Right renal cortex interstitium (tissue), 3 donors: ENCODE results near the gene C9orf78. TPM values are rescaled to one million over a fixed set of nuclear protein-coding genes. Genes with fewer than 3 reads are reported as not detected.
"Not testable (repeated sequence)": the region's sequence is repeated elsewhere in the genome, so short reads cannot be mapped to it uniquely, and the experiment has no call there.

Experiments used
- DNase-seq, 3 donors: peaks; one replicate each; pipeline ENCODE4 v3.0.0-alpha.2; 2013; ENCODE audit warnings: low read depth in 3 of 3, low spot score in 2 of 3
- polyA plus RNA-seq, 3 donors: library from polyadenylated mRNA; unstranded; fragments of 120-200 nt; gene quantifications; one replicate each; pipeline ENCODE4 v1.2.1, GENCODE V29; 2013; ENCODE audit not compliant: insufficient read length in 3 of 3

The C9orf78 gene
- polyA plus RNA-seq, 3 donors: 85.9 to 97.0 (median 96.4) TPM

GRCh38 chr9:129814432-129815223, 20.4 kb downstream of the C9orf78 start:
- no peak for DNase-seq

- DNase-seq: no peak
Measured at GRCh38 chr9:129813661-129814060, 21.4 kb downstream of the C9orf78 start.

GRCh38 chr9:129812385-129812784, 22.7 kb downstream of the C9orf78 start:
- DNase-seq: no peak

GRCh38 chr9:129811967-129812363, 23.1 kb downstream of the C9orf78 start:
- no peak for DNase-seq

GRCh38 chr9:129810788-129811187, 24.3 kb downstream of the C9orf78 start:
- no peak for DNase-seq

- no peak for DNase-seq
Measured at GRCh38 chr9:129810116-129810515, 25.0 kb downstream of the C9orf78 start.

GRCh38 chr9:129809346-129809745, 25.7 kb downstream of the C9orf78 start:
- no peak for DNase-seq

DNA sequence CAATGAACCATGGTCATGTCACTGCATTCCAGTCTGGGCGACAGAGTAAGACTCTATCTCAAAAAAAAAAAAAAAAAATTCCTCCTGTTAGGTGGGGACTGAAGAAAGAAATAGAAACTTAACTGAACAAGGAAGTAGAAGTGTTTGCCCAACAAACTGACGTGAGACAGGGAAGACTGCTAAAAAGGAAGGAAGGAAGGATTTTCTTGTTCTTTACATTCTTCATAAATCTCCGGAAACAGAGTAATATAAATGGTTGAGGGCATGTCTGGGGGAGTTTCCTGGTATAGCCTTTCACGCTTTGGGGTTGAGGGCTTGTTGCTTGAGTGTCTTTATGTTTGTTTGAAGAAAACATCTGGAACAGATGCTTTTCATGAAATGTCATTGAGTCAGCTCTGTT, 29.0 kb downstream of the C9orf78 start:
- DNase-seq: no peak

GRCh38 chr9:129803676-129804060, 31.4 kb downstream of the C9orf78 start:
- DNase-seq: no peak

GRCh38 chr9:129802833-129803675, 32.0 kb downstream of the C9orf78 start, which contains the start of gene TOR1B:
Gene TOR1B (plus strand): TSS chr9:129803184. CDS start chr9:129803213, 29 bp downstream.
- peak; percentile 80 to 88 (median 88) for DNase-seq

GRCh38 chr9:129801504-129801903, 33.6 kb downstream of the C9orf78 start:
- no peak for DNase-seq

DNA sequence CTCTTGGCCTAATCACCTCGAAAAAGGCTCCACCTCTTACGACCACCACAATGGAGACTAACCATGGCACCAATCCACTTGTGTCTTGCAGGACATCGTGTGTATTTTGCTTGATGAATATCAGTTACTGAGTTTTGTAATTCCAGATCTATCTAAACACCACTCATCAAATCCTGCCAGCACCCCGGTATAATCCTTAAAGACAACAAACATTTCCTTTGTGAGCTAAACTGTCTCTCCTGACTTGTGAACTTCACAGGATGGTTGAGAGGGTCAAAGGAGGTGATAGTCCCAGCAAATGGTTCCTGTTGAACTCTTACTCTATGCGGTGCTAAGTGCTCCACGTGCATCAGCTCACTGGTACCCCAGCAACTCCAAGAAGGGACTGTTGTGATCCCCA, 36.1 kb downstream of the C9orf78 start:
- no peak for DNase-seq

DNA sequence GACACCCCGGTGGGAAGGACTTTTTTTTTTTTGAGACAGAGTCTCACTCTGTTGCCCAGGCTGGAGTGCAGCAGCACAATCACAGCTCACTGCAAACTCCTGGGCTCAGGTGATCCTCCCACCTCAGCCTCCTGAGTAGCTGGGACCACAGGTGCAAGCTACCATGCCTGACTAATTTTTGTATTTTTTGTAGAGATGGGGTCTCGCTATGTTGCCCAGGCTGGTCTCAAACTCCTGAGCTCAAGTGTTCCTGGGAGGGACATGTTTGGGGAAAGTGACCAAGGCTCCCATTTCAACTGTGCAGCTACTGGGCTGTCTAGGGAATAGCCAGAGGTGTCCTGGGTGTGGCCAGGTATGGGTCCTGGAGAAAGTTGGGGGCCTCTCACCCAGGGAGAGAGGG, 39.0 kb downstream of the C9orf78 start:
- DNase-seq: not testable (repeated sequence)

DNA sequence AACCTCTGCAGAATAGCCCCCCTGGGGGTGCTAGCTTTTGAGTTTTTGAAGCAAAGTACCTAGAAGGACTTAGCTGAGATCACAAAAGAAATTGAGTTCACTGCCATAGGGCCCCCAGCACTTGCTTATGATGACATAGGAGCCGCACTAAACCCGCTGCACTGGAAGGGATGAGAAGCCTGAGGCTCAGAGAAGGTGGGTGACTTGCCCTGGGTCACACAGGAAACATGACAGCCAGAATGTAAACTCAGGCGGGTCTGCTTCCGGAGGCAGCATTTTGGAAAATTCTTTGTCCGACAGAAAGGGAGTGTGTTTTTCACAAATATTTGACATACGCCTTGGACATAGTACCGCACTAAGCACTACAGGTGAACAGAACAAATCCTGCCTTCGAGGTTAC, 40.5 kb downstream of the C9orf78 start:
- DNase-seq: no peak

DNA sequence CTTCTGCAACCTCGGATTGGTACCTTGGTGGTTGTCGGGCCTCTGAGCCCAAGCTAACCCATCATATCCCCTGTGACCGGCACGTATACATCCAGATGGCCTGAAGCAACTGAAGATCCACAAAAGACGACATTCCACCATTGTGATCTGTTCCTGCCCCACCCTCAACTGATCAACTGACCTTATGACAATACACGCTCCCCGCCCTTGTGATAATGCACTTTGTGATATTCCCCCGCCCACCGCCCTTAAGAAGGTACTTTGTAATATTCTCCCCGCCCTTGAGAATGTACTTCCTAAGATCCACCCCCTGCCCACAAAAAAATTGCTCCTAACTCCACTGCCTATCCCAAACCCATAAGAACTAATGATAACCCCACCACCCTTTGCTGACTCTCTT, 48.6 kb downstream of the C9orf78 start:
- DNase-seq: no peak

DNA sequence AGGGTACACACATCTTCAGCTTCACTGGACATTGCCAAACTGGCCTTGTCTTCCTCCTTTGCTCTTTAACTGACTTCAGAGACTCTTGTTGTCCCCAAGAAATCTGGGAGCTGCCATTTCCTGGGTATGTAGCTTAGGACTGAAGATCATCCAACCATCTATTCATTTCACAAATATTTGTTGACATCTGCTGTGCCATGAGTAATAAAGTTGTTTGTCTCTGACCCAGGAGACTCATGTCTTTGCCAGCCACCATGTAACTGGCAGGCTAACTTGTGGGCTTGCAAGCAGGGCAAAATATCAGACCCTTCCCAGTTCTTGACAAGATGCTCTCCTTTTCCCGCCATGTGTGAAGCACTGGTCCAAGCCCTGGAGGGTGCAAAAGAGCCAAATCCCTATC, 49.2 kb downstream of the C9orf78 start:
- no peak for DNase-seq

GRCh38 chr9:129784970-129785369, 50.1 kb downstream of the C9orf78 start:
- DNase-seq: not testable (repeated sequence)

- DNase-seq: peak in 2 of 3 donors; percentile 41 to 57
Measured at GRCh38 chr9:129783516-129784361, 51.3 kb downstream of the C9orf78 start.

GRCh38 chr9:129781981-129782380, 53.1 kb downstream of the C9orf78 start:
- no peak for DNase-seq

DNA sequence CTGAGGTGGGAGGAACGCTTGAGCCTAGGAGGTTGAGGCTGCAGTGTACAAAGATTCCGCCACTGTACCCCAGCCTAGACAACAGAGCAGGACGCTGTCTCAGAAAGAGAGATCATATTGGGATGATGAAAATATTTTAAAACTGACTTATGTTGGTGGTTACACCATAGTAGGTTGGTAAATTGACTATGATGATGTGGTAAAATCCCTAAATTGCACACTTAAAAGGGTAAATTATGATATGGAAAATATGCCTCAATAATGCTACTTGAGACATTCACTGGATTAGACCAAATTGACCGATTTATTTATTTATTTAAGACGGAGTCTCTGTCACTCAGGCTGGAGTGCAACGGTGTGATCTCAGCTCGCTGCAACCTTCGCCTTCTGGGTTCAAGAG, 53.9 kb downstream of the C9orf78 start:
- no peak for DNase-seq
